HG03439 (cell line): ENCODE results near the gene TOP3A.

ENCODE experiments used
- ATAC-seq: cut with Tn5 transposase; IDR thresholded peaks from one replicate; pipeline ENCODE4 v1.9.1; 2021; ENCODE audit warnings: mild to moderate bottlenecking, moderate library complexity; ENCODE audit not compliant: unreplicated experiment

Gene TOP3A

DNA sequence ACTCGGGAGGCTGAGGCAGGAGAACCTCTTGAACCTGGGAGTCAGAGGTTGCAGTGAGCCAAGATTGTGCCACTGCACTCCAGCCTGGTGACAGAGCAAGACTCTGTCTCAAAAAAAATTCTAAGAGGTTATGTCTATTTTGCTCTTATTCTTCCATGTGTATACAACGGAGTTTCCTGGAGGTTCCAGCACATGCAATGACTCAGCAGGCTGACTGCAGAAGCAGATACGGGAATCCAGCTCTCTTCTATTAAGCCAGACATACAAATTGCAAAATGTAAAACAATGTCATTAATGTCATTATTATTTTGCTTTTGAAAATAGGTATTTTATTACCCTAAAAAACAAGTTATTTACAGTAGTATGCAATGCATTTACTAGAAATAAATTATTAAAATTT is 35.9 kb downstream of the TOP3A start:
- no peak for ATAC-seq

- ATAC-seq = no peak
Observed at GRCh38 chr17:18277076-18277475, 37.7 kb downstream of the TOP3A start.

- ATAC-seq = no peak
Observed at GRCh38 chr17:18270046-18270931, 44.5 kb downstream of the TOP3A start.

GRCh38 chr17:18267927-18268711 is 46.7 kb downstream of the TOP3A start:
- ATAC-seq = no peak

DNA sequence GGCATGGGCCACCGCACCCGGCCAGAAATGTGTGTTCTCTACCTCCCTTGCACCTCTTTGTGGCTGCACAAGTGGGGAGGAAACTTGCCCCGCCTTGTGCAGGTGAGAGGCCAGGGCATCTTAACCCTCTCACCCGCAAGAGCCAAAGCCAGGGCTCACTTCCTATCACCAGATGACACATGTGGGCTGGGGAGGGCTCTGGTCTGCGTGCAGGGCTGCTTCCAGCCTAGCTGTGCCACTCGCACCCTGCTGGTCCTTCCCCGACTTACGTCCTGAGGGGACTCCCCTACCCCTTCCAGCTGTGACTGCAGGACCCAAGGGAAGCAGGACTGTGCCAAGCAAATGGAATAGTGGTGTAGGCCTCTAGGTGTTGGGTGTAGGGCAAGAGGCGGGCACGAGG is 47.4 kb downstream of the TOP3A start:
- ATAC-seq = no peak

DNA sequence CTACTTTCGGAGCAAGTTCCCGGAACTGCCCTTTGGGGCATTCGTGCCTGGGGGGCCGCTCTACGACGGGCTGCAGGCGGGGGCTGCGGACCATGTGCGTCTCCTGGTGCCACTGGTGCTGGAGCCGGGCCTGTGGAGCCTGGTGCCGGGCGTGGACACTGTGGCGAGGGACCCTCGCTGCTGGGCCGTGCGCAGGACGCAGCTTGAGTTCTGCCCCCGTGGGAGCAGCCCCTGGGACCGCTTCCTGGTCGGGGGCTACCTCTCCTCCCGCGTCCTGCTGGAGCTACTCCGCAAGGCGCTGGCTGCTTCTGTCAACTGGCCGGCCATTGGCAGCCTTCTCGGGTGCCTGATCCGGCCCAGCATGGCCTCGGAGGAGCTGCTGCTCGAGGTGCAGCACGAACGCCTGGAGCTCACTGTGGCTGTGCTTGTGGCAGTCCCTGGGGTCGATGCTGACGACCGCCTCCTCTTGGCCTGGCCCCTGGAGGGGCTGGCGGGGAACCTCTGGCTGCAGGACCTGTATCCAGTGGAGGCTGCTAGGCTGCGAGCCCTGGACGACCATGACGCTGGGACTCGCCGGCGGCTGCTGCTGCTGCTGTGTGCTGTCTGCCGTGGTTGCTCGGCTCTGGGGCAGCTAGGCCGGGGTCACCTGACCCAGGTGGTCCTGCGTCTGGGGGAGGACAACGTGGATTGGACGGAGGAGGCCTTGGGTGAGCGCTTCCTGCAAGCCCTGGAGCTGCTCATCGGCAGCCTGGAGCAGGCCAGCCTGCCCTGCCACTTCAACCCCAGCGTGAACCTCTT is 50.7 kb downstream of the TOP3A start:
- ATAC-seq = no peak

DNA sequence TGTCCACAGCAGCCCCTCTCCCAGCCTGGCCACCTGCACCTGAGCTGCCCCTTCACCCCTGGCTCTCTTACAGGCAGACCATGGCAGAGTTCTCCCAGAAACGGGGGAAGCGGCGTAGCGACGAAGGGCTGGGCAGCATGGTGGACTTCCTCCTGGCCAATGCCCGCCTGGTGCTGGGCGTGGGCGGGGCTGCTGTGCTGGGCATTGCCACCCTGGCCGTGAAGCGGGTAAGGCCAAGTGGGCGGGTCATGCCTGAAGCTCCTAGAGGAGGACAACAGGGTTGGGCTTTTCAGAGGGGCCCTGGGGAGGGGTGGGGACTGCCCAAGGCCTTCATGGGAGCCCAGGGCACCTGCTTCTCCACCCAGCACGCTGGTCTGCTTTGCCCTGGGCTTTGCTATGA is 52.2 kb downstream of the TOP3A start:
- no peak for ATAC-seq

DNA sequence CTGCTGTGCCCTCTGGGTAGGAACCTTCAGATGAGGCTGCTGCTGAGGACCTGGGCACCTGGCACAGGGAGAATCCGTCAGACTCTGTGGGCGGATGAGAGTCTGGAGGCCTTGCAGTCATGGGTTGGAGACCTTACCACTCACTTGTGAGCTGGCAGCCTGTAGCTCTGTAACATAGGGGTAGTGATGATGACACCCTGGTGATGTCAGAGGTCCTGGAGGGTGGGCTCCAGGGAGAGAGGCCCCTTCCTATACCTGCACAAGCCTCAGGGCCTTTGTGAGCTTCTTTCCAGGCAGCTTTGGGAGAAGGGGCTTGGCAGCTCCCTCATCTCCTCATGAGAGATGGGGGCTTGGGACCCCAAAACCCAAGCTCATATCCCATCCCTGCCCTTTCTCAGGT is 52.7 kb downstream of the TOP3A start:
- no peak for ATAC-seq

- ATAC-seq = no peak
Observed at GRCh38 chr17:18261659-18262058, 53.1 kb downstream of the TOP3A start.

DNA sequence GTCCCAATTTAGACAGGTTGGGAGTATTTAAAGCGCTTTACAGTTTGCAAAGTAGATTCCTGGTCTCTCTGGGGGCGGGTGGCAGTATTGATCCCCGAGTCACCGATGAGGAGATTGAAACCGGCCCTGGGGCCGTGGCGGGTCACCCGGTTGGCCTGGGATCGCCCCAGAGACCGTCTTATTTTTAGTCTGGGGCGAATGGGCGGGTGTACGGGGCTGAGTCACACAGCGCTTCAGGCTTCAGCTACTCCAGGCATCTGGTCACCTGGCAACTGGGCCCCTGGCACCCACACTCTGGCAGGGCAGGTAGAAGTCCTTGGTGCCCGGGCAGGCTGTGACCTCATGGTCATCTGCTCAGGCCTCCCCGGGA is 53.7 kb downstream of the TOP3A start:
- ATAC-seq = peak; percentile 20

- peak; percentile 67 for ATAC-seq
Observed at GRCh38 chr17:18260332-18261145, 54.3 kb downstream of the TOP3A start, which contains the start of gene MIEF2. Gene MIEF2 (plus strand): TSS chr17:18260662. CDS start chr17:18262721, 2,059 bp downstream.

DNA sequence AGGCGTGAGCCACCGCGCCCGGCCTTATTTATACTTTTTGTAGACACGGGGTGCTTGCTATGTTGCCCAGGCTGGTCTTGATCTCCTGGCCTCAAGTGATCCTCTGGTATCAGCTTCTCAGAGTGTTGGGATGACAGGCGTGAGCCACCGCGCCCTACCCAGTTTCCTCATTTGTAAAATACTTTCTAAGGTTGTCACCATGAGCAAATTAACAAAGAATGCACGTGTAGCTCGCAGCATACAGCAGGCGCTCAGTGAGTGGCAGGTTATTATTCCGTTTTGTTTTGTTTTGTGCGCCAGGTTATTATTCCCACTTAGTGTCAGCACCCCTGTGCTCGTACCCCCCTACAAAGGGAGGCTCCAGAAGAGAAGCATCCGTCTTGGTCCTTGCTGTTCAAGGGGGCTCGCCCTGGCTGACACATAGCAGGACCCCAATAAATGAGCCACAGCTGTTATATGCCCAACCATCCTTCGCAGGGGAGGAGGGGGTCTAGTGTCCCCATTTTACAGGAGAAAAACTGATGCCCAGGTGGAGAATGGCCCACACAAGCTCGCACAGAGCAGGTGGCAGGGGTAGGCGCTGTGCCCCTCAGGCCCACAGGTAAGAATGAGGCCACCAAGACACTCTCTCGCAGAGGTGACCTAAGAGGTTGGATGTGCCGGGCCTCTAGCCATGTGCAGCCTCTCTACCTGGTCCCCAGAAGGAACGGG is 55.0 kb downstream of the TOP3A start:
- ATAC-seq = peak; percentile 2

DNA sequence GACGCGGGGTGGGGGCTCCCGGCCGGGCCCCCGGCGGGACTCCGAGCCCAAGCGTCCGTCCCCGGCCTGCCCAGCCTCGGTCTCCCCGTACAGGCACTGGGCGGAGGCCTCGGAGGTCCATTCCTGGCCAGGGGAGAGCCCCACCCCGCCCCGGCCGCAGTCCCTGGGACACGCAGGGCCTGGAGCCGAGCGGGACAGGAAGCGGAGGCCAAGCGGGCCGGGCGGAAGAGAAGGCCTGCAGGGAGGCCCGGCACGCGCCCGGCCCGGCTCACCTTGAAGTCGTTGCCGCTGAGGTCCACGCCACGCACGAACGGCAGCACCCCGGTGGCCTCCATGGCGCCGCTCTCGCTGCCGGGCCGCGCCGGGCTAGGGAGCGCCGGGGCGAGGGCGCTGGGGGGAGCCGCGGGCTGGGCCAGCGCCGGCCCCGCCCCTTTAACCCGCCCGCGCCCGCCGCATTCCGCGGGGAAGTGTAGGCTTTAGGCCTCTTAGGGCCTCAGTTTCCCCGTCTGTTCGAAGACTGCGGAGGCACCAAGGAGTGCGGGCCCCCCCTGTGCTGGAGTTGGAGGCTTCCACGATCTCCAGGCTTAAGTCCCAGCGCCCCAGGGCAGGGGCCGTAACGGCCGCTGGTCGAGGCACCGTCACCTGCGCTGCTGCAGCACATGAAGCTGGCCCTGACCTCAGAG is 56.3 kb downstream of the TOP3A start, which contains the start of gene FLII:
Gene FLII, minus strand, starts transcription at position 383 of the 683 bp plus-strand sequence. Its CDS starts 48 bp downstream, at position 335.
- peak; percentile 20 for ATAC-seq

DNA sequence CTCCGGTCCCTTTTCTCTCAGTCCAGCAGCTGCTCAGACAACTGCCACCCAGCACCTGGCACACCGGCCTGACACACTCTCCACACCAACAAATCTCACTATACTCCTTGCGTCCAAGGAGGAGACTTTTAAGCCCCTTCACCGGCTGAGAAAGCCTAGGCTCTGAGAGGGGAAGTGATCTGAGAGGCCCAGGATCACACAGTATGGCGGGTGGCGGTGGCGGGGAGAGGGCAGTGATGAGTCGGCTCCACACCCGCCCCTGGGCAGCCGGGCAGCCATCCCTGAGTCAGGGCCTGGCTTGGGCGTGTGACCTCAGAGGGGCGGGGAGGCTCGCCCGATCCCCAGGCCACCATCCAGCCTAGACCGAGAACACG is 56.8 kb downstream of the TOP3A start:
- peak; percentile 18 for ATAC-seq

DNA sequence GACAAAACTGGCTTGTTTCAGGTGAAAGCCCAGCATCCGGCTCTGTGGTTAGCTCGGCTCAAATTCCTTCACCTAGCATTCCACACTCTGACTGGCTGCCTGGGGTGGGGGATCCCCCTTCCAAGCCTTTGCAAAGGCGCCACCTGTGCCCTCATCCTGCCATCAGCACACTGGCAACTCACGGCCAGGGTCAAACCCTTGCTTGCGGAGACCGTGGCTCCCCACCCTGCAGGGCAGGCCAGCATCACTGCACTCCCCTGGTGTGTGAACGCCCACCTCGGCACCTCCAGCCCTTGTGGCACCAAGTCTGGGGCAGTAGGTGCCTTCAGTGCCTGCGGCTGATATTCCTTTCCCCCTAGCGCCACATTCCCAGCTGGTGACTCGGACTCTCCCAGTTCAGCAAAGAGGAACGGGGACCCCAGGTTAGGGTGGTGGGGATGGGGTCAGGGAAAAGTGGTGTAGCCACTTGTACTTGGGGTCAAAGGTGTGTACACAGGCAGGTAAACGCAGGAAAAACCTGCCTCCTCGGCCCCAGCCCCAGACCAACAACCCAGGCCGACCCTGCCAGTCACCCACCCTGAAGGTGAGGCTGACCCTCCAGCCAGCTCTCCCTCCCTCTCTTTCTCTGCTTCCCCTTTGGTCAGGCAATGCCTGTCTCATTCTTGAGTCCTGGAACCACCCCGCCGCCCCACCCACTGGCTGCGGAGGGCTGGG is 57.4 kb downstream of the TOP3A start:
- peak; percentile 6 for ATAC-seq

- no peak for ATAC-seq
Observed at GRCh38 chr17:18256776-18257175, 58.0 kb downstream of the TOP3A start.

- ATAC-seq = no peak
Observed at GRCh38 chr17:18256351-18256750, 58.4 kb downstream of the TOP3A start.

DNA sequence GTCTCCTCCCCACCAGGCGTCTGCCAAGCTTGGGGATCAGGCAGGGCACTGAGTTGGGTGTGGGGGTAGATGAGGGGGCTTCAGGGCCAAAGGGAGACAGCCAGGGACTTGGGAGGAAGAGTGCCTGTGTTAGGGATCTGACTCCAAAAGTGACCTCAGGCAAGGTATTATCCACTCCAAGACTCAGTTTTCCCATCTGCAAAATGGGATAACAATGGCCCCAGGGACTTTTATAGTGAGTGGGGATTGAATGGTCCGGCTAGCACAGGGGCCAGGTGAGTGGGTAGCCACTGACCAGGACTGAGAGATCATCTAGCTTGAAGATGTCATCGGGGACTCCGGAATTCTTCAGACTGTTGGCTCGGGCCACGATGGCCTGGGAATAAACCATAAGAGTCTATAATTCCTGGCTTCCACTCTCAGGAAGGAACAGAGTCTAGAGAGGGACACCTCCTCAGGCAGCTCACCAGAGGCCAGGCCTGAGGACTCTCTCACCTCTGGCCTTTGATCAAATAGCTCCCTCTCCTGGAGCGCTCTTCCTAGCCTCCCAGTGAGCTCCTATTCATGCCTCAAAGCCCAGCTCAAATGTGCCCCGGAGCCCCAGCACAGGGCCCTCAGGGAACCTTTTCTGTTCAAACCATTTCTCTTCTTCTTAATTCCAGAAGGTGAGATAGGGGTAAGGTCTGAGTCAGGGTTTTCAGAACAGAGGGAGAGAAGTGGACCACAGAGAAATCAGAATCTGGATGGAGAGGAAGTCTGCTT is 59.7 kb downstream of the TOP3A start:
- ATAC-seq = no peak
